CD4-positive, alpha-beta T cell treated with Interleukin-15 for 1 hour (primary cell): ENCODE results near the gene CWF19L1.
"Not testable (repeated sequence)": the region's sequence is repeated elsewhere in the genome, so short reads cannot be mapped to it uniquely, and the experiment has no call there.

ENCODE experiments used
- DNase-seq: peaks from one replicate; pipeline ENCODE4 v3.0.0-alpha.2; 2020

CWF19L1 gene

GRCh38 chr10:100267239-100268104, at the start of gene CWF19L1:
CWF19L1 (minus strand) TSS chr10:100267638; CDS start chr10:100267593, 45 bp downstream.
- peak; percentile 74 for DNase-seq

- DNase-seq = no peak
These were observed 48.2 kb upstream of the CWF19L1 start for GRCh38 chr10:100315615-100316014.

GRCh38 chr10:100311298-100311697, 43.9 kb upstream of the CWF19L1 start:
- no peak for DNase-seq

- no peak for DNase-seq
These were observed 40.2 kb upstream of the CWF19L1 start for GRCh38 chr10:100307684-100308083.

GRCh38 chr10:100306861-100307260, 39.4 kb upstream of the CWF19L1 start:
- no peak for DNase-seq

DNA sequence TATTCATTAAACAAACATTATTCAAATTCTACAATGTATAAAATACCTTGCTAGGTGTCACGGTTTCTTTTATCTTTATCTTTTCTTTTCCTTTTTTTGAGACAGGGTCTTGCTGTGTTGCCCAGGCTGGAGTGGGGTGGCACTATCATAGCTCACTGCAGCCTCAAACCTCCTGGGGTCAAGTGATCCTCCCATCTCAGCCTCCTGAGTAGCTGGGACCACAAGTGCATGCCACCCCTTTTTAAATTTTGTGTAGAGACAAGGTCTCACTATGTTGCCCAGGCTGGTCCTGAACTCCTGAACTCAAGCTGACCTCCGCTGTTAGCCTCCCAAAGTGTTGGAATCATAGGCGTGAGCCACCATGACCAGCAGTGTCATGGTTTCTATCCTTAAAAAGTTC, 37.0 kb upstream of the CWF19L1 start:
- no peak for DNase-seq

- DNase-seq = no peak
These were observed 36.4 kb upstream of the CWF19L1 start for GRCh38 chr10:100303724-100304319.

GRCh38 chr10:100301123-100301522, 33.7 kb upstream of the CWF19L1 start:
- DNase-seq = not testable (repeated sequence)

DNA sequence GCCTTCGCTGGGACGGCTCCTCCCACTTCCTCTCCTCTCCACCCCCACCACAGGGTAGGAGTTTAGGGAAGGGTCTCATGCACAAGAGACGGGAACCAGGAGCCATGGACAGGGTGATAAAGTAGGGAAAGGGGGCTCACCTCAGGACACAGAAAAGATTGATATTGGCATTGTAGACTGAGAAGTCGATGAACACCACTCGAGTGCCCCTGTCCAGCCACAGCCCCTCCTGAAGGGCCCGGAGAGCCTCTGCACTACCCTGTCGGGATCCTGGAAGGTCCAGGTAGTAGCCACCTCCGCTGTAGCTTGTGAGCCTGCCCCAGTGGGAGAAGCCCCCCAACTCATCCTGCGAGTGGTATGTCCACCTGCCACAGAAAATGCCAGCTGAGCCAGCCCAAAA, 29.8 kb upstream of the CWF19L1 start:
- DNase-seq = no peak

DNA sequence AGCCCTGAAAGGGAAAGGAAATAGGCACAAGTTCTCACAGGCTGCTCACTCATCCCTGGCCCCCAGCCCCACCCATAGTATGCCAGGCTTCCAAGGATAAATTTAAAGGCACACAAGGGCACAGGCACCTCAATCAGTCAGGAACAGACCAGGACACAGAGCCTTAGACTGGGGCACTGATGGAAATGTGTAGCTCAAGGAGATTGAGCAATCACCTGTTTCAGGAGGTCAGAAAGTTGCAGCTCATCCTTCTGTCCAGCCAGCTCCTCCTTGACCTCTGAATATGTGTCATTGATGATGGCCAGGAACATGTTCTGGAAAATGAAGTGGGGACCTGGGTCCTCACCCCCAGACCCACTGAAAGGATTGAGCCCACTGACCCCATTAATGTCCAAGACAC, 25.6 kb upstream of the CWF19L1 start:
- no peak for DNase-seq

GRCh38 chr10:100292300-100292699, 24.9 kb upstream of the CWF19L1 start:
- DNase-seq = peak; percentile 33

DNA sequence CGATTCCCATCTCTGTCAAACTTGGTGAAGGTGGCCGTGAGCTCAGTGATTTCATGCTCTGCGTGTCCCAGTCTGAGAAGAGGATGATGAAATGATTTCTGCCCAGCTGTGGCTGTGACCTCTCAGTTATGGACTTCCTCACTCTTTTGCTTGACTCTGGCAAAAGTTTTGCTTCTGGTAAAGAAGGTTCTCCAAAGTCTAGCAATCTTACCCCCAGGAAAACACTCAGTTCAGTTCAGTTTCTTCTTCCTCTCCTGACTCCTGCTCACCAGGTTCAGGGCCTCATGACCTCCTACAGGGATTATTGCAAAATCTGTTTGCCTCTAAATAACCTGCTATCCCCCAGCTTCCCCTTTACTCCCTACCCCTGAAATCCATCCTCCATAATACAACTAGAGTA, 23.9 kb upstream of the CWF19L1 start:
- no peak for DNase-seq

GRCh38 chr10:100289641-100290040, 22.2 kb upstream of the CWF19L1 start:
- no peak for DNase-seq

DNA sequence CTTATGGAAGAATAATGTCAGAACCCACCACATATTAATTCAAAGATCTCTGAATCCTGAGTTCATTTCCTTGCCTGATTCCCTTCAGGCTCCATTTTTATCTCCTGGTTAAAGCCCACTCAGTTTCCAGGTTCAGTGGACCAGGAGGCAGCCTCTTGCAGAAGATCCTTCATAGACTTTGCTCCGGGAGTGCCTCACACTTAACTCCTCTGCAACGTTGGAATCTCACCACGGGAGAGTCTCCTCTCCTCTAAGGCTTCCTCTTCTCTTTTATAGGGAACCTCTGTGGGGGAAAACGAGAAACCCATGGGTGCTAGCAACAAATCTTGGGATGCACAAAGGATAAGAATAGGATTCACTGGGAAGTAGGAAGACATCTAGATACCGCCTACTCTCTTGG, 20.8 kb upstream of the CWF19L1 start:
- no peak for DNase-seq

GRCh38 chr10:100287756-100288155, 20.3 kb upstream of the CWF19L1 start:
- DNase-seq = no peak

GRCh38 chr10:100286051-100287033, 18.9 kb upstream of the CWF19L1 start, which contains the start of gene BLOC1S2:
BLOC1S2 (minus strand) TSS chr10:100286680; CDS start chr10:100286659, 21 bp downstream.
- DNase-seq = peak; percentile 87

DNA sequence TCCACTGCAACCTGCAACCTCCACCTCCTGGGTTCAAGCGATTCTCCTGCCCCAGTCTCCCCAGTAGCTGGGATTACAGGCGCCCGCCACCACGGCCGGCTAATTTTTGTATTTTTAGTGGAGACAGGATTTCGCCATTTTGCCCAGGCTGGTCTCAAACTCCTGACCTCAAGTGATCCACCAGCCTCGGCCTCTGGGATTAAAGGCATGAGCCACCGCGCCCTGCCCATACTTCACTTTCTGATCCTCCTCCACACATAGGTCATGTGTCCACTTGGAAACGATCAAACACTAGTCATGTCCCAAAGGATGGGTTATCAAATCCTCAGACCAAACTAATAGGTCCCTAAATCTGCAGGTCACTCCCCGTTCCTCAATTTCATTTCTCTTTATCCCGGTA, 17.9 kb upstream of the CWF19L1 start:
- DNase-seq = not testable (repeated sequence)

DNA sequence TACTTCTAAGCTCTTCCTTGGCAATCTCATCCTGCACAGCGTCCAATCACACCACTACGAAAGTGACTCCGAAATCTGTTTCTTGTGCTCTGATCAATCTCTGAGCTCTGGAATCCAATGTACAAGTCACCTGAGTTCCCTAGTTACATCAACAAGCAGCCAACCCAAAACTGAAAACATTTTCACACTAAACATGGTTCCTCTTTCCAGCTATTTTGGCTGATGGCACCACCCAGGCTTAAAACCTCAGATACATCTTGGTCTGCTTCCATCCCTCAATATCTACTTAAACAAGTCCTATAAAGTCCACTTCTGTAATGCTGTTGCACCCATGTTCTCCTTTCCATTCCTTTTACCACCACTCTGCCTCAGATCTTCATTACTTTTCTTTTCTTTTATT, 15.5 kb upstream of the CWF19L1 start:
- DNase-seq = no peak

- DNase-seq = not testable (repeated sequence)
These were observed 9.5 kb upstream of the CWF19L1 start for GRCh38 chr10:100276971-100277370.

- no peak for DNase-seq
These were observed 1.5 kb downstream of the CWF19L1 start for GRCh38 chr10:100265821-100266485.

- no peak for DNase-seq
These were observed 13.2 kb downstream of the CWF19L1 start for GRCh38 chr10:100254191-100254590.

DNA sequence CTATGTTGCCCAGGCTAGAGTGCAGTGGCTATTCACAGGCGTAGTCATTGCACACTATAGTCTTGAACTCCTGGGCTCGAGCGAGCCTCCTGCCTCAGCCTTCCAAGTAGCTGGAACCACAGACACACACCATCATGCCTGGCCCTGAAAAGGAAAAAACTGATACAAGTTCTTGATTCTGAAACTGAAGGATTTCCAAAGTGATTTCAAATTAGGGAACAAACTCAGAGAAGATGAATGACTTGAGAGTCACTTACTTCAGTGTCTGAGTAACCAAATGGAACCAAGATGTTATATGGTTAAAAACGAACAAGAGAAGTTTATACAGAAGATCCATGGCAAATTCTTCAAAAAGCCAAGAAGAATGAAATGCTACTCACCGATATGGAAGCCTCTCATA, 14.4 kb downstream of the CWF19L1 start:
- no peak for DNase-seq
